GM19351 (cell line): ENCODE data around the gene SMC5.
"Not testable (repeated sequence)": the region's sequence is repeated elsewhere in the genome, so short reads cannot be mapped to it uniquely, and the experiment has no call there.

ENCODE experiments used
- ATAC-seq: cut with Tn5 transposase; IDR thresholded peaks from one replicate; pipeline ENCODE4 v1.9.1; 2021; ENCODE audit warnings: mild to moderate bottlenecking, moderate library complexity; ENCODE audit not compliant: unreplicated experiment

Gene SMC5

GRCh38 chr9:70355801-70356200 is 97.0 kb downstream of the SMC5 start:
- ATAC-seq: no peak

- ATAC-seq: no peak
Measured at GRCh38 chr9:70362952-70363351, 104.2 kb downstream of the SMC5 start.

- no peak for ATAC-seq
Measured at GRCh38 chr9:70363760-70364159, 105.0 kb downstream of the SMC5 start.

GRCh38 chr9:70367305-70367930 is 108.6 kb downstream of the SMC5 start:
- ATAC-seq: no peak

GRCh38 chr9:70374962-70375618 is 116.3 kb downstream of the SMC5 start:
- no peak for ATAC-seq

GRCh38 chr9:70382046-70382708 is 123.4 kb downstream of the SMC5 start:
- no peak for ATAC-seq

- ATAC-seq: no peak
Measured at GRCh38 chr9:70382709-70383605, 124.2 kb downstream of the SMC5 start.

GRCh38 chr9:70385426-70385825 is 126.6 kb downstream of the SMC5 start:
- no peak for ATAC-seq

- no peak for ATAC-seq
Measured at GRCh38 chr9:70387663-70388062, 128.9 kb downstream of the SMC5 start.

GRCh38 chr9:70389188-70389587 is 130.4 kb downstream of the SMC5 start:
- no peak for ATAC-seq

GRCh38 chr9:70389621-70390266 is 131.0 kb downstream of the SMC5 start:
- ATAC-seq: no peak

- no peak for ATAC-seq
Measured at GRCh38 chr9:70390933-70391341, 132.2 kb downstream of the SMC5 start.

GRCh38 chr9:70392189-70392588 is 133.4 kb downstream of the SMC5 start:
- ATAC-seq: no peak

GRCh38 chr9:70392850-70393249 is 134.1 kb downstream of the SMC5 start:
- ATAC-seq: no peak

GRCh38 chr9:70395652-70396051 is 136.9 kb downstream of the SMC5 start:
- ATAC-seq: no peak

GRCh38 chr9:70398145-70398556 is 139.4 kb downstream of the SMC5 start:
- peak; percentile 99 for ATAC-seq

- no peak for ATAC-seq
Measured at GRCh38 chr9:70399141-70399540, 140.4 kb downstream of the SMC5 start.

GRCh38 chr9:70400107-70400892 is 141.5 kb downstream of the SMC5 start:
- ATAC-seq: no peak

GRCh38 chr9:70401241-70401640 is 142.5 kb downstream of the SMC5 start:
- not testable (repeated sequence) for ATAC-seq

- no peak for ATAC-seq
Measured at GRCh38 chr9:70402213-70402612, 143.4 kb downstream of the SMC5 start.
